ENCODE measurements around the gene TRIM23.

Gene TRIM23

DNA sequence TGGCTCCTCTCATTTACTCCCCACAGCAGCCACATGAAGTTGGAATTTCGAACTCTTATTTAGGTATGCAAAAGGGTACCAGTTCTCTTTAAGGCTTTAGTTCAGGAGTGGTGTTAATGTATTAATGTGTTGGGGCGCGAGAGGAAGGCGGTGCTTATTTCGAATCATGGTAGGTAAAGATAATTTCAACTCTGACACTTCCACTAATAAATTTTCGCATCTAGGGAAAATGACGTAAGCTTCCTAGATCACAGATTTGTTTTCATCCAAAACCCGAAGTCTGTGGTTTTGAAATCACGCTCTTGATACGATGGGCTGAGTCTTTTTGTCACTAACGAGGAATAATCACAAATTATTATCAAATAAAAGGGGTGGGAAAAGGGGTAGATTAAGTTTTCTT, 60.4 kb downstream of the TRIM23 start:
- no peak for FAIRE-seq

DNA sequence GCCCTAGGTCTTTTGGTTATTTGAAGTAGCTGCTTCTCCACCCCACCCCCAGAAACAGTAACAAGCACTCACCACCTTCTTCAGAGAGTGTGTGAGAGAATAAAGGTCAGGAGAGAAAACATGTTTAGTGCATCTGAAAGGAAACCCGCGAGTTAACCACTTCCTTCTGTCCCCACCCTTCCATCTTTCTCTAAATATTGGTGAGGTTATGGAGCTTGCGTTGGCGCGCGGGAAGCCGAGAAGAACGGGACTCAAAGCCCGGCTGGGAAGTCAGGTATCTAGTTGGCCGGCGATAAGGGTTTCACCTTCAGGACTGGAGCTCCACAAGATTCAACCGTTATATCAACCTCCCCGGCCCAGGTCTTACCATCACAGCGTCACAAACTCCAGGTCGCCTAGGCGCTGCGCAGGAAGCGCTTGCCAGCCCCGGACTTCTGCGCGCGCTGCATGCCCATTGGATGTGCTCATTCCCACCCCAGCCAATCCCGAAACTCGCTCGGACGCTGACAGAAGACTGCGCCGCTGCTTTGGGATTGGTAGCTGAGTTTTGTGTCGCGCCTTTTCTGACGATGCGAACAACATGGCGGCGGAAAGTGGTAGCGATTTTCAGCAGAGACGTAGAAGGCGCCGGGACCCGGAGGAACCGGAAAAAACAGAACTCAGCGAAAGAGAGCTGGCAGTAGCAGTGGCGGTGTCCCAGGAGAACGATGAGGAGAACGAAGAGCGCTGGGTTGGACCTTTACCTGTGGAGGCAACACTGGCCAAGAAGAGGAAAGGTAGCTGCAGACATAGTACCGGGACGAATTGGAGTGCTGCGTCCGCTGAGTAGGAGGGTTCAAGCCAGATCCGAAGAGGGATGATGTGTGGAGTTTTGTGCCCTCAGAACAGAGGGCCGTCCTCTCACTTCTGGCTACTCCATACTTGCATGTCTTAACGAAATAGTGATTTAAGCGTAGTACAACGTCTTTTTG, 61.1 kb downstream of the TRIM23 start, which contains the start of the genes CENPK and PPWD1:
TSS of gene CENPK (minus strand) at position 438 of the 971 bp plus-strand sequence. CDS start 8,261 bp downstream, outside the sequence.
TSS of gene PPWD1 (plus strand) at position 566 of the 971 bp plus-strand sequence. CDS start at position 581, 15 bp downstream.
- peak; percentile 95 for FAIRE-seq

DNA sequence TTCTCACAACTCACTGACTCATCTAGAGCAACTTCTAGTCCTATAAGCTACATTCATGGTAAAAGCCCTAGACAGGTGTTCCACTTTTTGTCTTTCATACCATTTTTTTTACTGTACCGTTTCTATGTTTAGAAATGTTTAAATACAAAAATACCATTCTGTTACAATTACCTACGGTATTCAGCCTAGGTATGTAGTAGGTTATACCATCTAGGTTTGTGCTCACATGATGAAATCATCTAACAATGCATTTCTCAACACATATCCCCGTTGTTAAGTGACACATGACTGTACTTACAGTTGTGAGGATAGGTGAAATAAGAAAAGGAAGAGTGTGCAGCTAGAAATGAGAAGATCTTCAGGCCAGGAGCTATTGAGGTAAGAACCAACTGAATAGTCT, 67.4 kb downstream of the TRIM23 start:
- no peak for FAIRE-seq

DNA sequence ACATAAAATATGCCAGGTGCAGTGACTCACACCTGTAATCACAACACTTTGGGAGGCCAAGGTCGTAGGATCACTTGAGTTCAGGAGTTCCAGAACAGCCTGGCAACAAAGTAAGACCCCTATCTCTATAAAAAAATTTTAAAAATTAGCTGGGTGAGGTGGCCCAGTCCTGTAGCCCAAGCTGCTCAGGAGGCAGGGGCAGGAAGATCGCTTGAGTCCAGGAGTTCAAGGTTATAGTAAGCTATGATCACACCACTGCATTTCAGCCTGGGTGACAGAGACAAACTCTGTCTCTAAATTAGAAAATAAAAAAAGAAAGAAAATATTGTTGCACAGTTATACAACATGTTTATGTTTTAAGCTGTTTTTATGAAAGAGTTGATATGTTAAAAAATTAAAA, 68.0 kb downstream of the TRIM23 start:
- FAIRE-seq, result no peak

DNA sequence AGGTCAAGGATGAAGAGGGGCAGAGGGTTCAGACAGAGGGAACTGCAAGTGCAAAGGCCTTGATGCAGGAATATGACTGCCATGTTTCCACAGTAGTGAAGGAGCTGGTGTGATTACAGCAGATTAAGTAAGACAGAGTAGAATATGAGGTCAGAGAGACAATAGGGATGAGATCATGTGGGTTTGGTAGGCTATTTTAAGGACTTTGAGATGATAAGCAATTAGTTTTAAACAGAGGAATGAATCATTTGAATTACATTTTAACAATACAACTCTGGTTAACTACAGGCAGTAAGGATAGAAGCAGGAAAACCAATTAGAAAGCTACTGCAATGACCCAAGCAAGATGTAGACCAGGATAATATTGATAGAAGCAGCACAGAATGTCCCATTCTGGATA, 68.8 kb downstream of the TRIM23 start:
- FAIRE-seq, result no peak

DNA sequence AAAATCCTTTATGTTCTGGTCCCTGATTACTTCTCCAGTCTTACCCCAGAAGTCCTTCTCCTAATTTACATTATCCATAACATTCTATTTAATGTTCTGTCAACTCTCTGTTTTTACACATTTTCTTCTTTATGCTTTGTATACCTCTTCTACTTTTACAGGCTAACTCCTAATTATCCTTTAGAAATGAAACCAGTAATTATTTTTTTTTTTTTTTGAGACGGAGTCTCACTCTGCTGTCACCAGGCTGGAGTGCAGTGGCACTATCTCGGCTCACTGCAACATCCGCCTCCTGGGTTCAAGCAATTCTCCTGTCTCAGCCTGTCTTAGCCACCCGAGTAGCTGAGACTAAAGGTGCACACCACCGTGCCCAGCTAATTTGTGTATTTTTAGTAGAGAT, 70.2 kb downstream of the TRIM23 start:
- no peak for FAIRE-seq

DNA sequence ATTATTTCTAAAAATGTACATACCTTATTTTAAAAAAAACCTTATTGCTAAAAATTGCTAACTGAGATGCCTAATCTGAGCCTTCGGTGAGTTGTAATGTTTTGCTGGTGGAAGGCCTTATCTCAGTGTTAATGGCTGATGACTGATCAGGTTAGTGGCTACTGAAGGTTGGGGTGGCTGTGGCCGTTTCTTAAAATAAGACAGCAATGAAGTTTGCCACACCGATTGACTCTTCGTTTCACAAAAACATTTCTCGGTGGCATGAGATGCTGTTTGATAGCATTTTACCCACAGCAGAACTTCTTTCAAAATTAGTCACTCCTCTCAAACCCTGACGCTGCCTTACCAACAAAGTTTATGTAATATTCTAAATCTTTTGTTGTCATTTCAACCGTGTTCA, 75.9 kb downstream of the TRIM23 start:
- FAIRE-seq, result no peak

DNA sequence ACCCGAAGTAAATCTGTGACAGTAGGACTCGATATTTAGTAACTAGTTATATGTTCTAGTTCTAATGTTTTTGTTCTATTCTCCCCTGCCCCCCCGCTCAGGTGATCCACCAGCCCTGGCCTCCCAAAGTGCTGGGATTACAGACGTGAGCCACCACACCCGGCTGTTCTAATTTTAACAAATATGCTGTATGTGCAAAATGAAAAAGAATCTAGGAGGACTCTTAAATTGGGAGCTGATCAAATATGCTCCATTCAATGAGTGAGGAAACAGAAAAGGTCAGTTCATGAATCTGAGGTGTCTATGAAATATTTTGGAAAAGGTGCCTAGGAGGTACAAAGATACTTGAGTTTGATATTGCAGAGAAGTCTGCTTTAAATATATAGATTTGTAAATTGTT, 78.0 kb downstream of the TRIM23 start:
- no peak for FAIRE-seq

DNA sequence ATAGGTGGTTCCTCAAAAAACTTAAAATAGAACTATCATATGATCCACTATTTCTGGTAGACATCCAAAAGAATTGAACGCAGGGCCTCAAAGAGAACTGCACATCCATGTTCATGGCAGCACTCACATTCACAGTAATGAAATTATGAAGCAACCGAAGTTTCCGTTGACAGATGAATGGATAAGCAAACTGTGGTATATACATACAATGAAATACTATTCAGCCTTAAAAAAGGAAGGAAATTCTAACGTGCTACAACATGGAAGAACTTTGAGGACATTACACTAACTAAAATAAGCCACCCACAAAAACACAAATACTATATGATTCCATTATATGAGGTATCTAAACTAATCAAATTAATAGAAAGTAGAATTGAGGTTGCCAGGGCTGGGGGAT, 79.7 kb downstream of the TRIM23 start:
- FAIRE-seq, result no peak

DNA sequence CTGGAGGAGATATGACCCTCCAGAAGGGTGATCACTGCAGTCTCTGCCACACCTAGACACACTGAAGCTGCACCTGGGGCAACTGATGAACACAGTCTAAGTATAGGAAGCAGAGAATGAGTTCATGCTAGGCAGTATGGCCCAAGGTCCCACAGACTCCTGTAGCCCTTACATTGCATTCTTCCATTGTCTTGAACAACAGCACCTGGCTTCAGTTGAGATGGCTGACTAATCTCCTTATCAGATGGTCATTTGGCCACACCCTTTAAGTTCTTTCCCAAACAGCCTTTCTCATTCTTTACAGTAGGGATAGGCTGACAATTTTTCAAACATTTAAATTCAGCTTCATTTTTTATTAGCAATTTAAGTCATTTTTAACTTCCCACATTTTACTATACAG, 84.3 kb downstream of the TRIM23 start:
- no peak for FAIRE-seq
